ENCODE data around the gene SERBP1.
A peak's percentile ranks its signal among the peaks of the same experiment; 100 is the strongest.
"Not testable (repeated sequence)": the region's sequence is repeated elsewhere in the genome, so short reads cannot be mapped to it uniquely, and the experiment has no call there.

The SERBP1 gene

GRCh38 chr1:67430358-67431155 lies at the start of gene SERBP1:
Gene SERBP1, minus strand, starts transcription at chr1:67430402. Its CDS starts 102 bp downstream, at chr1:67430300.
- peak; percentile 96 for DNase-seq

DNA sequence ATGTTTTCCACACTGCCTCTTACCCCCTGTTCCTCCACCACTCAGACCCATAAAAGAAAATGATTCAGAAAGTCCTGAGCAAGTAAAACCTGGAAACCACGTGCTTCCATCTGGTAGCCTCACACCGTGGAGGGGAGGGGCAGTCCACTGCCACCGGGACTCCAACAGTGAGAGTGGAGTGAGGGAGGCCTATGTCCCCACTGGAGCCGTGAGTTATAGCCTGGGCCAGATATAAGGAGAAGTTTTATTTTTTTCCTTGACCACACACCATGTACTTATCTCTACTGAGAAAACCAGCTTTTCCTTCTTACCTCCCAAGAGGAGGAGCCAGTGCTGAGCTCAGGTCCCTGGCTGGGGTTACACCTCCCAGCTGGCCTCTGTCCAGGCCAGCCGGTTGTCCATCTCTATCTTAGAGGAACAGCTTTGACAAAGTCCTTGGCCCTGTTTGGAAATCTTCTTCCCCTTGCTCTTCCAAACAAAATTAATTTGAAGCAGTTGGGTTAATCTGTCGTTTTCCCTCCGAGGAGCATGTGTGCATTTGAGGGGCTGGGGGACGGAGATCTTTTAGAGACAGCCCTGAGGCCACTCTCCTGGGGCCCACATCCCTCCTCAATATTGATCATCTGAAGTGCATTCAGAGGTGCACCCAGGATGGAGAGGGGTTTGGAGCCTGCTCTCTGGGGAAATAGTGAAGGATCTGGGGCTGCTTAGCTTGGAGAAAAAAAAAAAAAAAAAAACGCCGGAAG lies 49.1 kb upstream of the SERBP1 start:
- DNase-seq, result no peak

GRCh38 chr1:67476906-67477305 lies 46.7 kb upstream of the SERBP1 start:
- no peak for DNase-seq

- no peak for DNase-seq
These were observed 45.8 kb upstream of the SERBP1 start for GRCh38 chr1:67476006-67476482.

DNA sequence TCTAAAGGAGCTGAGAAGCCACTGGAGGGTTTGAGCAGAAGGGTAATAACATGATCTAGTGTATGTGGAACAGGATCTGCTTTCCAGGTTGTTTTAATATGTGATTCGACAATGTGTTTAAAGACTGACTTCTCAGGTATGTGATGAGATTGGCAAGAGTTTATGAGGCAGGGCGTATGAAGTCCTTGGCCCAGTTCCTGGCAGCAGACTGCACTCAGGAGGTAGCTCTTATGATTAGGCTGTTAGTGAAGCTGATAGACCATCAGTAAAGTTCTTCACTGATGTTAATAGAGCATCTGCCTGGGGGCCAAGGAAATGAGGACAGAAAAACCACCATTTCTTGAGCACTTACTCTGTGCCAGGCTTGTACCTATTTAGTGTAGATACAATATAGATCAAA lies 41.9 kb upstream of the SERBP1 start:
- DNase-seq, result no peak

GRCh38 chr1:67469431-67469830 lies 39.2 kb upstream of the SERBP1 start:
- DNase-seq, result no peak

- no peak for DNase-seq
These were observed 38.0 kb upstream of the SERBP1 start for GRCh38 chr1:67468066-67468718.

DNA sequence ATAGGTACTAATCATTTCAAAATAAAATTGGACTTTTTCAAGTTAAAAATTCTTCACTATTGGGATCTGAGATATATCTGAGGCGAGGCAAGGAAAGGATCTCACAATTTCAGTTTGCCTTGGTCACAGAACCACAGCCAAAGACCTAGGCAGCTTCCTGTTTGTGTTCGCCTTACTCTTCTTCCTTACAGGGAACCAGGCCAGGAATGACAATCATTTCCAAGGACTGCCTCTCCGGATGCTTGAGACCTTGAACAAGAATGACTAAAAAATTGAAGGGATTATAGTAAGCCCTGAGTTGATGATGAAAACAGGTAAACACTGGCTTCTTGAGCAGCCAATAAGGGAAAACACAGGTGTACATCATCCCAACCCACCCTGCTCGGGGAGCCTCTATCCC lies 35.2 kb upstream of the SERBP1 start:
- DNase-seq, result no peak

- DNase-seq, result no peak
These were observed 34.5 kb upstream of the SERBP1 start for GRCh38 chr1:67464746-67465145.

GRCh38 chr1:67464058-67464457 lies 33.9 kb upstream of the SERBP1 start:
- DNase-seq, result no peak

GRCh38 chr1:67463298-67463955 lies 33.2 kb upstream of the SERBP1 start:
- DNase-seq, result no peak

DNA sequence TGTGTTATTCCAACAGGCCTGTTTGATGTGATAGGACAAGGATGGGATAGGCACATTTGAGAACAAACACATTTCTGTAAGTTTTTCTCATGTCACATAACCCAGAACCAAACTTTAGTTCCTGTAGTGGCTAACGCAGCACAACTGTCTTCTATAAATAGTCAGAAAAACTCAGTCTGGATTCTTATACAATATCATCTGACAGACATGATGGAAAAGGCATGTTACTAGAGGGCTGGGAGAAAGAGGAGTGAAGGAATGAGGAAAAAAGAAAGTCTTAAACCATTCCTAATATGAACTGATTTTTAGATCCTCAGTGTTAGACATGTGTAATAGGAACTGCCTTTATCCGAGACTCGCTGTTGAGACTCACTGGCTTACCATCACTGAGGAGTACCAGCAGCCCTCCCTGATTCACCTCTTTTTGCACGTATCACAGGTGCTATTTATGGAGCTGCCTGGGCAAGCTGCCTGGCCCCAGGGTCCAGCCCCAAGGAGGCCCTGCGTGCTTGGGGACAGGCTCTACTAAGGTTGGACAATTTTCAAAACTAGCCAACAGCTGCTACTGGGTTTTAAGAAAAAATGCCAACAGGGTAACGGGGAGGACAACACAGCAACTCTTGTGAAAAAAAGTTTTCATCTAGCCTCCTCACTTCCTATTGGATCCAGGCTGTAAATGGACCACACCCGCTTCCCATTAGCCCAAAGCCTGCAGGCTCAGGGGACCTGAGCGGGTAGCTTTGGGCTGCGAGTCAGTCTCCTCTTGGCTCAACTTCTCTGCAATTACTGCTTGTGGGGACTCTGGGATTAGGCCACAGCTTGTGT lies 30.7 kb upstream of the SERBP1 start:
- no peak for DNase-seq

DNA sequence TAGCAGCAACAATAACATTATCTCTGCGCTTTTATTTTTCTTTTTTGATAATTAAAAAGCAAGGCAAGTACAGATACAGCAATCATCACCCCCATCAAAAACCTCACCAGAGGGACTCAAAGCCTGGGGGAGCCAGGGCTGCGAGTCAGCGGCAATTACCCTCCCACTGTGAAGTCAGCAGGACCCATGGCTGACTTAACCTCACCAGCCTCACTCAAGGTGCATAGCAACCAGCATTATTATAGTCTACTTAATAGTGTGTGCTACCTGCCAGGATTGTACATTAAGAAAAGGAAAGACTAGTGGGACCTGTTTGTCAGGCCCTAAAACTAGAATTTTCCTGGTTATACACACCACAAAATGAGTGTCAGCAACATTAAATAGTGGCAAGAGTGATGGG lies 28.9 kb upstream of the SERBP1 start:
- DNase-seq, result no peak

- DNase-seq, result no peak
These were observed 28.5 kb upstream of the SERBP1 start for GRCh38 chr1:67458663-67459062.

DNA sequence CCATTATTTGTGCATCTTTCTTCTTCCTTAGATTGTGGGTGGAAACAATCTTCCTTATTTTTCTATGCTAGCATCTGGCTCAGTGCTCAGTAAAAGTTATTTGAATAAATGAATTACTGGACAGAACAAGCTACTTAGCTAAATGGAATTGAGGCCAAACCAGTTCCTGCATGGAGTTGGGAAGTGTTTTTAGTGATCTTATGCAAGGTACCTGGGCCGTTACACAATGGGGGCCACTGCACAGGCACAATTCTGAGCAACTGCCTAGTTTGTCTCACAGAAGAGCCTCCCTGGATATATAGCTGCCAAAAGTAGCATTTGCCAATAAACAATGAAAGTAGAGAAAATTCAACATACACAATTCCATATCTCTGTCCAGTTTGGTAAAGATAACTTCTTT lies 27.0 kb upstream of the SERBP1 start:
- DNase-seq, result no peak

- DNase-seq, result no peak
These were observed 21.6 kb upstream of the SERBP1 start for GRCh38 chr1:67451815-67452214.

DNA sequence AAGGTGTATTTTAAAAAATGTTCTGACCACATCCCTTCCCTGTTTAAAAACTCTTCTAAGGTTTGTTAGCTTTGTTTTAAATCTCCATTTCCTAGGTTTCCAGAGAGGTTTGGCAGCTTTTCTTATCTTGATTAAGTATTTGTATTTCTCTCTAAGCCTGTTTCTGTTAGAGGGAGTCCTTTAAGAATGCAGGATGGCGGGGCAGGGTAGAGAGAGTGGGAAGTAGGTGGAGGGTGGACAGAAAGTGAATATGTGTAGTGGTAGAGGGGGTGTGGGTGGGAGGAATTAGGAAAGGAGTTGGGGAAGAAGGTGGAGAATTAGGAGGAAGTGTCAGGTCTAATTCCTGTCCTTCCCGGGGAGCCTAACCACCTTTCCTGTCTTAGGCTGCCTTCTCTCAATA lies 21.2 kb upstream of the SERBP1 start:
- no peak for DNase-seq

GRCh38 chr1:67446893-67447292 lies 16.7 kb upstream of the SERBP1 start:
- DNase-seq, result no peak

DNA sequence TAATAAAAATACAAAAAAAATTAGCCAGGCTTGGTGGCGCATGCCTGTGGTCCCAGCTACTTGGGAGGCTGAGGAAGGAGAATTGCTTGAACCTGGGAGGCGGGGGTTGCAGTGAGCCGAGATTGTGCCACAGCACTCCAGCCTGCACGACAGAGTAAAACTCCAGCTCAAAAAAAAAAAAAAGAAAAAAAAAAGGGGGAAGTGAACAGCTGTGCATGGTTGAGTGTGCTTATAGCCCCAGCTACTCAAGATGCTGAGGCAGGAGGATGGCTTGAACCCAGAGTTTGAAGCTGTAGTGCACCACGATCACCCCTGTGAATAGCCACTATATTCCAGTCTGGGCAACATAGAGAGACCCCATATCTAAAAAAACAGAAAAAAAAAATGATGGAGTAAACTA lies 15.8 kb upstream of the SERBP1 start:
- not testable (repeated sequence) for DNase-seq

DNA sequence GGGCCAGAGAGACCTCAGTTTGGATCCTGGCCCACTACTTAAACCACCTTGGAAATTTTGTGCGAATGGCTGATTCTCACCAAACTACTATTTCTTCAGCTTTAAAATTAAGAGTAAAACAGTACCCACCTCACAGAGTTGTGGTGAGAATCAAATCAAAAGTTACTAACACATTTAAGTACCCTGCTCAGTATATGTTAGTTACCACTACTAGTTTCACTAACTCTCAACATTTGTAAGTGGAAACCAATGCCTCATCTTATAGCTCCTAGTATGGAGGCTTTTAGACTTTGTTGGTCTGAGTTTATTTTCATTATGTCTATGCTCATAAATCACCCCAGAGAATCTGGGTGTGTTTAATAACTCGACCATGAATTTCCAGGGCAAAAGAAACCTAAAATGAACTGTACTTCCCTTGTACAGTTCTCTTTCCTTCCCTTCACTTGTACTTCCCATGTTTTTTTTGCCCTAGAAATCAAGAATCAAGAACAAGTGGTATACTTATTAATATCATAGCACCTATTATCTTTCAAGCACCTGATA lies 11.6 kb upstream of the SERBP1 start:
- no peak for DNase-seq

- no peak for DNase-seq
These were observed 11.0 kb upstream of the SERBP1 start for GRCh38 chr1:67441183-67441582.

GRCh38 chr1:67440339-67440738 lies 10.1 kb upstream of the SERBP1 start:
- DNase-seq, result no peak

Data from CD4-positive, alpha-beta T cell treated with Interleukin-12 subunit alpha and Interleukin-12 subunit beta, for 1 hour (primary cell).